Coronary artery (tissue), 2 donors: ENCODE measurements around the gene DACH1.

ENCODE experiments used
- DNase-seq: peaks from one replicate; pipeline ENCODE4 v3.0.0-alpha.2; 2017; ENCODE audit warnings: low spot score
- H3K27ac ChIP-seq, 2 donors: fragments of 200-600 bp; sonication (generic); one replicate each; pipeline ENCODE4 v1.5.1; 2016 to 2019
- H3K4me3 ChIP-seq: fragments of 200-600 bp; sonication (generic); 2 replicates; pipeline ENCODE4 v1.5.1; 2016; ENCODE audit warnings: mild to moderate bottlenecking, moderate library complexity
- TF ChIP-seq, protein P1 (sequence below): fragments of 200-600 bp; sonication (generic); IDR thresholded peaks from one replicate; pipeline ENCODE4 v1.5.1; 2019; ENCODE audit warnings: antibody characterized with exemption

The DACH1 gene

DNA sequence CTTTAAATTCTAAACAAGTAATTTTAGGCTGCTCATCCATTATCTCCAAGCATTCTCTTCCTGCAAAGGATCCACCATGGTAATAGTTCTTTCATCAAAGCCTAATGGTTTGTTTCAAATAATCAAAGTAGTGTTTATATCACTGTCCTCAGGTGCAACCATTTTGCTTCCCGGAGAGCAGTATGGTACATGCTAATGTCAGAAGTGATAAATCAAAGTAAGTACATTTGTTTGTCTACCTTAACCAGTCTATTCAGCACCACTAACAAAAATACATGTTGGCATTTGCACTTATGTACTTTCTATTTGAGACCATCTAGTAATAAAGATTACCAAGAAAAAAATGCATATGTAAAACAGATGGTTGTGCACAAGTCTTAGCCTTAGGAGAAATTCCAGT, 37.5 kb downstream of the DACH1 start:
- Histone ChIP-seq H3K4me3 (no peak overlapping the region), H3K27ac (no peak overlapping the region)
- TF ChIP-seq, protein P1, sequence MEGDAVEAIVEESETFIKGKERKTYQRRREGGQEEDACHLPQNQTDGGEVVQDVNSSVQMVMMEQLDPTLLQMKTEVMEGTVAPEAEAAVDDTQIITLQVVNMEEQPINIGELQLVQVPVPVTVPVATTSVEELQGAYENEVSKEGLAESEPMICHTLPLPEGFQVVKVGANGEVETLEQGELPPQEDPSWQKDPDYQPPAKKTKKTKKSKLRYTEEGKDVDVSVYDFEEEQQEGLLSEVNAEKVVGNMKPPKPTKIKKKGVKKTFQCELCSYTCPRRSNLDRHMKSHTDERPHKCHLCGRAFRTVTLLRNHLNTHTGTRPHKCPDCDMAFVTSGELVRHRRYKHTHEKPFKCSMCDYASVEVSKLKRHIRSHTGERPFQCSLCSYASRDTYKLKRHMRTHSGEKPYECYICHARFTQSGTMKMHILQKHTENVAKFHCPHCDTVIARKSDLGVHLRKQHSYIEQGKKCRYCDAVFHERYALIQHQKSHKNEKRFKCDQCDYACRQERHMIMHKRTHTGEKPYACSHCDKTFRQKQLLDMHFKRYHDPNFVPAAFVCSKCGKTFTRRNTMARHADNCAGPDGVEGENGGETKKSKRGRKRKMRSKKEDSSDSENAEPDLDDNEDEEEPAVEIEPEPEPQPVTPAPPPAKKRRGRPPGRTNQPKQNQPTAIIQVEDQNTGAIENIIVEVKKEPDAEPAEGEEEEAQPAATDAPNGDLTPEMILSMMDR: no peak
- no peak for DNase-seq

GRCh38 chr13:71828564-71828963, 38.4 kb downstream of the DACH1 start:
- no peak for DNase-seq
- Histone ChIP-seq H3K4me3 (no peak overlapping the region), H3K27ac (no peak overlapping the region)
- TF ChIP-seq, protein P1: no peak

GRCh38 chr13:71828117-71828516, 38.9 kb downstream of the DACH1 start:
- Histone ChIP-seq H3K27ac (no peak overlapping the region), H3K4me3 (no peak overlapping the region)
- no peak for DNase-seq
- TF ChIP-seq, protein P1: no peak

- Histone ChIP-seq H3K4me3 (no peak overlapping the region), H3K27ac (no peak overlapping the region)
- TF ChIP-seq, protein P1: no peak
- no peak for DNase-seq
These were observed 39.8 kb downstream of the DACH1 start for GRCh38 chr13:71827241-71827640.

DNA sequence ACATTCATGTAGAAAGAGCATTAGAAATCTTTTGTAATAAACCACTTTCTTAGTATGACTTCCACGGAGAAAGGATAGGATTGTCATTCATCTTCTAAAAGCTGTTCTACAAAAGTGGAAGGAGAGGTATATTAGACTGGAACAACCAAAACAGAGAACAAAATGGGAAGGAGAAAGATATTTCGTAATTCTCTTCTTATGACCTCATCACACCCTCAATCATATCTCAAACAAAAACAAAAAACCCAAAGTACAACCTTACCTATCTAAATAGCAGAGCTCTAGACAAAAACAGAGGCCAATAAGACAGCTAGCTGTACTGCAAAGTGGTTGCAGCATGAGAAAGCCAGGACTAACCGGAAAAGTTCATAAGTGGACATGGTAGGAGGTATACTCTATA, 46.3 kb downstream of the DACH1 start:
- no peak overlapping the region for H3K4me3 ChIP-seq
- DNase-seq: no peak
- no peak overlapping the region for H3K27ac ChIP-seq
- TF ChIP-seq, protein P1: no peak

DNA sequence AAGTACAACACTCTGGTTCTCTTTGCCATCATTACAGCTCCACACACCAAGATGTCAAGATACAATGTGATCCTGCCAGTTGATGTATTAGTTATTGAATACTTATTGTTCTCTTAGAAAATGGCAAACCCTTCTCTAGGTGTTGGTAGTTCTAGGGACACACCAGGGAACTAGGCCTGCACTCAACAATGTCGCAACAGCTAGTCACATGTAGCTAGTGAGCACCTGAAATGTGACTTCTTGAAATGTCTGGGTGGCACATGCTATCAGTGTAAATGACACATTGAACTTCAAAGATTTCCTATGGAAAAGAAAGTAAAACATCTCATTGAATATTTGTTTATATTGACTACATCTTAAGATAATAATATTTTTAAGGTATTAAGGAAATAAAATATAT, 49.7 kb downstream of the DACH1 start:
- Histone ChIP-seq H3K4me3 (no peak overlapping the region), H3K27ac (no peak overlapping the region)
- TF ChIP-seq, protein P1: no peak
- DNase-seq: no peak

- Histone ChIP-seq H3K4me3 (no peak overlapping the region), H3K27ac (no peak overlapping the region)
- no peak for DNase-seq
- TF ChIP-seq, protein P1: no peak
These were observed 52.1 kb downstream of the DACH1 start for GRCh38 chr13:71814806-71815360.
